ENCODE measurements around the gene NDST1.

DNA sequence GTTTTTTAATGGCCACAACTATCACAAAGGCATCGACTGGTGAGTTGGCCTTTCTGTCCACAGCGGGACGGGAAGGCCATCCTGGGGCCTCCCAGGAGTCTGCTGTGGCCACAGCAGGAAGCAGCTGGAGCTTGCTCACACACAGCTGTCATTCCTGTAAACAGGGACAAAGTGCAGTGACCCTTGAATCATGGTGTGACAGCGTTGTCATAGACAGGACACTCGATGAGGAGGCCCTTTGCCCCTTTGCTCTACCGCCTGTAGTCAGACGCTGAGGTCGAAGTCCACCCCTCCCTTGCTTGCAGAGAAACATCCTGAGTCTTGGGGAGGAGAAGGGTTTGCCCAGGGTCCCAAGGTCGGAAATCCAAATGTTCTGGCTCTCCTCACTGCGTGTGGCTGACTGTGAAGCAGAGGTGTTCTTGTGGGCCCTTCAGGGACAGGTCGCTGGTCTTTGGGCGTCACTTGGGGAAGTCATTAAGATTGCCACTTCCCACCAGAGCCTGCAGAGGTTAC, 35.1 kb downstream of the NDST1 start:
- TF ChIP-seq RAD21 (IDR thresholded peaks at IDR 0.05; ENCODE audit: low read depth) (no peak), ZNF274 (IDR thresholded peaks at IDR 0.05; ENCODE audit: low read depth, low read length) (no peak), YY1 (IDR thresholded peaks at IDR 0.05; ENCODE audit: extremely low read depth, insufficient replicate concordance, low read depth, low read length) (no peak)
- TF ChIP-seq, protein P1, sequence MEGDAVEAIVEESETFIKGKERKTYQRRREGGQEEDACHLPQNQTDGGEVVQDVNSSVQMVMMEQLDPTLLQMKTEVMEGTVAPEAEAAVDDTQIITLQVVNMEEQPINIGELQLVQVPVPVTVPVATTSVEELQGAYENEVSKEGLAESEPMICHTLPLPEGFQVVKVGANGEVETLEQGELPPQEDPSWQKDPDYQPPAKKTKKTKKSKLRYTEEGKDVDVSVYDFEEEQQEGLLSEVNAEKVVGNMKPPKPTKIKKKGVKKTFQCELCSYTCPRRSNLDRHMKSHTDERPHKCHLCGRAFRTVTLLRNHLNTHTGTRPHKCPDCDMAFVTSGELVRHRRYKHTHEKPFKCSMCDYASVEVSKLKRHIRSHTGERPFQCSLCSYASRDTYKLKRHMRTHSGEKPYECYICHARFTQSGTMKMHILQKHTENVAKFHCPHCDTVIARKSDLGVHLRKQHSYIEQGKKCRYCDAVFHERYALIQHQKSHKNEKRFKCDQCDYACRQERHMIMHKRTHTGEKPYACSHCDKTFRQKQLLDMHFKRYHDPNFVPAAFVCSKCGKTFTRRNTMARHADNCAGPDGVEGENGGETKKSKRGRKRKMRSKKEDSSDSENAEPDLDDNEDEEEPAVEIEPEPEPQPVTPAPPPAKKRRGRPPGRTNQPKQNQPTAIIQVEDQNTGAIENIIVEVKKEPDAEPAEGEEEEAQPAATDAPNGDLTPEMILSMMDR (IDR thresholded peaks at IDR 0.05 in 2 of 3, conservative IDR thresholded peaks at IDR 0.05 in 1 of 3; ENCODE audit: borderline replicate concordance in 1 of 3, insufficient read depth in 1 of 3, low read depth in 2 of 3, low read length in 2 of 3), result no peak
